Glomerular endothelial cell (primary cell): ENCODE measurements around the gene ZNF322. TPM values are rescaled to one million over a fixed set of nuclear protein-coding genes. Genes with fewer than 3 reads are reported as not detected.

Experiments
- DNase-seq: peaks from one replicate; pipeline ENCODE4 v3.0.0-alpha.2; 2011; ENCODE audit warnings: low read depth, low spot score; ENCODE audit errors: extremely low read depth
- total RNA-seq: library from RNA; depleted of rRNA; stranded (reverse); fragments of >200 nt; gene quantifications from 2 replicates; pipeline ENCODE4 v1.2.3, GENCODE V29; 2015

ZNF322 gene
- total RNA-seq, 1 donor from 2014 or later: 11.1 TPM

DNA sequence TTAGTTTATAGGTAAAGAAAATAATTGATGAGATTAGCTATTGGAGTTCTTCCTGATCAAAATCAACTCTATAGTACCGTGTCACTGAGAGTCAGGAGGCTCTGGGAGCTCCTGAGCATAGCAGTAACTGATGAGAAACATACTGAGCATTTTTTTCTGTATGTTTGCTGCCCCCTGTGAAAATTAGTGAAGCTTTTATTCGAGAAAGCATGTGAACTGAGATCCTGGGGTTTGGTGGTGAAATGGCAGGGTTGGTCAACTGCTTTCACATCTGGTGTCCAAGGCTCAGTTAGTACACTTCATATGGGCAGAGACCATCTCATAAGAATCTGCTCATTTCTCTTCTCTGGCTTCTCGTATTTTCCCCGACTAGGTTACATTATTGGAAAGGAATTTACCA is 66.9 kb downstream of the ZNF322 start:
- no peak for DNase-seq

DNA sequence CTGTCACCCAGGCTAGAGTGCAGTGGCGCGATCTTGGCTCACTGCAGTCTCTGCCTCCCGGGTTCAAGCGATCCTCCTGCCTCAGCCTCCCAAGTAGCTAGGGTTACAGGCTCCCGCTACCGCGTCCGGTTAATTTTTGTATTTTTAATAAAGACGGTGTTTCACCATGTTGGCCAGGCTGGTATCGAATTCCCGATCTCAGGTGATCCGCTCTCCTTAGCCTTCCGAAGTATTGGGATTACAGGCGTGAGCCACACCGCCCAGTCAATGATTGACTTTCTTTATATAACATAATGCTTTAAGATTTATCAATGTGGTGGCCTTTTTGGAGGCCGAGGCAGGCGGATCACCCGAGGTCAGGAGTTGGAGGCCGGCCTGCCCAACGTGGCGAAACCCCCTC is 70.6 kb downstream of the ZNF322 start:
- no peak for DNase-seq

Other genes starting within 250 kb of the ZNF322 start
- 13.0 and 16.9 TPM in 2 replicates for gene BTN3A3, start 219.2 kb downstream of the ZNF322 start, total RNA-seq
- 12.2 and 21.6 TPM in 2 replicates for gene BTN2A1, start 201.8 kb downstream of the ZNF322 start, total RNA-seq
- not detected in 2 replicates for gene BTN1A1, start 159.4 kb downstream of the ZNF322 start, total RNA-seq
- gene HMGN4, start 121.4 kb downstream of the ZNF322 start, total RNA-seq: 43.0 and 45.5 TPM in 2 replicates
- gene ABT1, start 62.8 kb downstream of the ZNF322 start, total RNA-seq: 13.8 and 14.8 TPM in 2 replicates